Measurements from ENCODE around the gene ADCY10. TPM values are rescaled to one million over a fixed set of nuclear protein-coding genes. Genes with fewer than 3 reads are reported as not detected.

Gene ADCY10
- total and polyA plus RNA-seq, 2 donors (not counting 3 experiments of a cell fraction or from before 2014, with no cell fraction given), result not detected

GRCh38 chr1:167763525-167764220 lies 150.3 kb downstream of the ADCY10 start:
- FAIRE-seq (peak; percentile 15), DNase-seq (ENCODE audit: low read depth, low spot score) (no peak)
- Histone ChIP-seq H2AFZ (ENCODE audit: low read depth, low read length) (no peak overlapping the region), H3K27ac (ENCODE audit: insufficient read depth, low read depth, low read length) (no peak overlapping the region), H3K9ac (replicated peaks; ENCODE audit: extremely low read depth, insufficient read depth, low read length) (no peak overlapping the region), H3K36me3 (ENCODE audit: control insufficient read depth in 2 of 2, extremely low read depth in 1 of 2, insufficient read depth in 2 of 2, low read length in 2 of 2) (peaks cover 2% of the 10 kb centered on the region in 2 experiments), H3K79me2 (ENCODE audit: control insufficient read depth, insufficient read depth, low read length) (peaks cover 39% of the 10 kb centered on the region), H3K27me3 (ENCODE audit: control insufficient read depth in 2 of 2, insufficient read depth in 2 of 2, low read length in 2 of 2) (no peaks in the 10 kb centered on the region), H3K9me3 (replicated peaks; ENCODE audit: control insufficient read depth, insufficient read depth, low read length) (no peaks in the 10 kb centered on the region), H3K4me3 (replicated peaks in 1 of 3; ENCODE audit: insufficient read depth in 1 of 3, low read depth in 1 of 3, low read length in 3 of 3) (no peak overlapping the region), H4K20me1 (replicated peaks; ENCODE audit: control insufficient read depth, extremely low read depth, insufficient read depth, low read length) (peaks cover 3% of the 10 kb centered on the region), H3K9me1 (replicated peaks; ENCODE audit: control insufficient read depth, extremely low read depth, insufficient read depth, low read length) (no peaks in the 10 kb centered on the region), H3K4me2 (ENCODE audit: insufficient read depth, low read length) (no peak overlapping the region), H3K4me1 (ENCODE audit: control insufficient read depth, extremely low read depth, insufficient read depth, low read length) (no peaks in the 10 kb centered on the region)
- TF ChIP-seq POLR2AphosphoS5 (IDR thresholded peaks at IDR 0.05; ENCODE audit: insufficient read depth, low read depth, low read length), result no peak
- no peak for TF ChIP-seq JUN (IDR thresholded peaks at IDR 0.05; ENCODE audit: borderline replicate concordance, insufficient read depth, insufficient read length, low read depth)
- TF ChIP-seq POLR2A (IDR thresholded peaks at IDR 0.05; ENCODE audit: low read depth, low read length), result no peak
- TF ChIP-seq EZH2 (IDR thresholded peaks at IDR 0.05; ENCODE audit: borderline replicate concordance, low read depth, low read length, severe bottlenecking), result no peak
- no peak for TF ChIP-seq MYC (IDR thresholded peaks at IDR 0.05; ENCODE audit: low read depth, low read length)
- no peak for TF ChIP-seq CTCF (IDR thresholded peaks at IDR 0.05; ENCODE audit: extremely low read depth in 1 of 2, insufficient read depth in 1 of 2, low read depth in 1 of 2, low read length in 2 of 2)
- no peak for TF ChIP-seq FOS (IDR thresholded peaks at IDR 0.05; ENCODE audit: borderline replicate concordance, insufficient read depth, low read length)
- no peak for TF ChIP-seq GATA2 (IDR thresholded peaks at IDR 0.05; ENCODE audit: insufficient read depth, insufficient read length, low read depth, low read length)
- TF ChIP-seq, protein P1, sequence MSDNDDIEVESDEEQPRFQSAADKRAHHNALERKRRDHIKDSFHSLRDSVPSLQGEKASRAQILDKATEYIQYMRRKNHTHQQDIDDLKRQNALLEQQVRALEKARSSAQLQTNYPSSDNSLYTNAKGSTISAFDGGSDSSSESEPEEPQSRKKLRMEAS (IDR thresholded peaks at IDR 0.05; ENCODE audit: insufficient read depth, insufficient read length), result no peak
- BruUV-seq (replicated peaks), result no TSS peak
- ChIA-PET CTCF (no interaction called here), POLR2A (no interaction called here)
- dilution Hi-C loops (cut with MboI; ENCODE audit: extremely low pct_ligation_motif_present, low sequenced_read_pairs), result no loop called here
- intact Hi-C loops (cut with micrococcal nuclease), result no loop called here
